HCT116 (cell line): Measurements from ENCODE around the gene VAV2. TPM values are rescaled to one million over a fixed set of nuclear protein-coding genes. Genes with fewer than 3 reads are reported as not detected.

ENCODE experiments used
- ATAC-seq: fragments of 200-7000 bp; cut with Tn5 transposase; 2 replicates; pipeline ENCODE4 v1.9.1; 2020; ENCODE audit warnings: mild to moderate bottlenecking, moderate library complexity
- BruUV-seq: library from RNA; stranded (reverse); fragments of 400-500 nt; replicated peaks from 2 replicates; lab custom pipeline; 2021; lab: Mats Ljungman, UMichigan
- CTCF ChIA-PET: fragments of 300-600 bp; sonication (Branson Sonifier 250); formaldehyde crosslinking; loops from one replicate; lab custom pipeline; 2021; ENCODE audit warnings: antibody characterized with exemption; lab: Charles Lee
- POLR2A ChIA-PET: fragments of 300-600, 350-600 bp; sonication (Branson Sonifier 250); formaldehyde crosslinking; loops from one replicate; lab custom pipeline; 2021; ENCODE audit warnings: antibody characterized with exemption; lab: Charles Lee
- RAD21 ChIA-PET, 2 experiments: fragments of 300-600 bp; sonication (Branson Sonifier 250); formaldehyde crosslinking; loops; one replicate each; lab custom pipeline; 2023; ENCODE audit warnings: low total read pairs in 2 of 2; ENCODE audit not compliant: uncharacterized antibody in 2 of 2, unreplicated experiment in 2 of 2, low non-redundant PET in 1 of 2; lab: Charles Lee
- DNase-seq: peaks from one replicate; pipeline ENCODE4 v3.0.0-alpha.2; 2010; ENCODE audit warnings: low read depth, low spot score
- H2AFZ ChIP-seq: fragments of 200-600 bp; shearing (Covaris generic), sonication (generic); 2 replicates; pipeline ENCODE4 v1.6.1; 2017; ENCODE audit warnings: low read depth, mixed run types, mixed read lengths, antibody characterized with exemption, low read length; ENCODE audit not compliant: poor library complexity, severe bottlenecking
- H3K27ac ChIP-seq: 2 replicates; pipeline ENCODE4 v1.5.1; 2012; ENCODE audit warnings: low read depth, low read length
- H3K27me3 ChIP-seq: fragments of 200-600 bp; sonication (generic); 2 replicates; pipeline ENCODE4 v1.6.1; 2016; ENCODE audit warnings: mixed run types, low read length, mixed read lengths; ENCODE audit not compliant: insufficient read depth
- H3K36me3 ChIP-seq, 2 experiments: fragments of 200-500 bp in 1 of 2; fragments of 200-600 bp in 1 of 2; sonication (Bioruptor generic) in 1 of 2; sonication (generic) in 1 of 2; 2 replicates each; pipeline versions ENCODE4 v1.5.1 to v1.6.1; 2014 to 2016; ENCODE audit warnings: low read length in 2 of 2, inconsistent platforms in 1 of 2, mixed read lengths in 1 of 2, mixed run types in 1 of 2; ENCODE audit not compliant: insufficient read depth in 2 of 2, control insufficient read depth in 1 of 2
- H3K4me1 ChIP-seq, 2 experiments: fragments of 200-600 bp in 1 of 2; sonication (generic) in 1 of 2; 2 replicates each; pipeline versions ENCODE4 v1.5.1 to v1.6.1; 2012 to 2017; ENCODE audit warnings: low read length in 2 of 2, inconsistent platforms in 1 of 2, mild to moderate bottlenecking in 1 of 2, mixed read lengths in 1 of 2, mixed run types in 1 of 2, moderate library complexity in 1 of 2; ENCODE audit not compliant: insufficient read depth in 2 of 2, control insufficient read depth in 1 of 2
- H3K4me2 ChIP-seq: fragments of 200-600 bp; sonication (generic); 2 replicates; pipeline ENCODE4 v1.6.1; 2017; ENCODE audit warnings: mixed run types, low read length, mixed read lengths
- H3K4me3 ChIP-seq, 2 experiments: fragments of 200-600 bp in 1 of 2; sonication (generic) in 1 of 2; replicated peaks in 1 of 2; 2 replicates each; pipeline ENCODE4 v1.5.1; 2011 to 2016; ENCODE audit warnings: low read length in 2 of 2, control low read depth in 1 of 2, low read depth in 1 of 2, mild to moderate bottlenecking in 1 of 2, mixed read lengths in 1 of 2, mixed run types in 1 of 2
- H3K79me2 ChIP-seq: fragments of 200-600 bp; sonication (generic); 2 replicates; pipeline ENCODE4 v1.6.1; 2017; ENCODE audit warnings: mild to moderate bottlenecking, mixed run types, low read length, moderate library complexity, mixed read lengths; ENCODE audit not compliant: insufficient read depth
- H3K9ac ChIP-seq: fragments of 200-600 bp; sonication (generic); 2 replicates; pipeline ENCODE4 v1.6.1; 2016; ENCODE audit warnings: low read length, mixed read lengths
- H3K9me2 ChIP-seq: fragments of 200-600 bp; sonication (generic), shearing (Covaris generic); 2 replicates; pipeline ENCODE4 v1.6.1; 2017; ENCODE audit warnings: mixed run types, mild to moderate bottlenecking, moderate library complexity; ENCODE audit not compliant: insufficient read depth
- H3K9me3 ChIP-seq, 2 experiments: fragments of 200-500 bp in 1 of 2; fragments of 200-600 bp in 1 of 2; sonication (Bioruptor generic) in 1 of 2; sonication (generic) in 1 of 2; 2 replicates each; pipeline ENCODE4 v1.6.1; 2014 to 2017; ENCODE audit warnings: low read length in 2 of 2, mixed read lengths in 2 of 2, inconsistent platforms in 1 of 2, low read depth in 1 of 2, mild to moderate bottlenecking in 1 of 2, mixed run types in 1 of 2, moderate library complexity in 1 of 2; ENCODE audit not compliant: control insufficient read depth in 1 of 2, insufficient read depth in 1 of 2
- H4K20me1 ChIP-seq: fragments of 200-600 bp; sonication (generic), shearing (Covaris generic); 2 replicates; pipeline ENCODE4 v1.6.1; 2017; ENCODE audit warnings: mixed run types, mild to moderate bottlenecking, moderate library complexity; ENCODE audit not compliant: insufficient read depth
- CBX3 ChIP-seq: IDR thresholded peaks from 2 replicates; pipeline ENCODE4 v1.6.1; 2012; ENCODE audit warnings: low read depth
- CEBPB ChIP-seq: IDR thresholded peaks from 2 replicates; pipeline ENCODE4 v1.6.1; 2012; ENCODE audit warnings: low read depth
- EGR1 ChIP-seq: IDR thresholded peaks from 2 replicates; pipeline ENCODE4 v1.6.1; 2012; ENCODE audit warnings: low read depth
- ELF1 ChIP-seq: IDR thresholded peaks from 2 replicates; pipeline ENCODE4 v1.6.1; 2012; ENCODE audit warnings: low read depth, borderline replicate concordance
- EZH2 ChIP-seq: fragments of 200-600 bp; sonication (generic); IDR thresholded peaks from 2 replicates; pipeline ENCODE4 v1.6.1; 2017; ENCODE audit warnings: antibody characterized with exemption, mixed run types
- EZH2phosphoT487 ChIP-seq: fragments of 200-600 bp; IDR thresholded peaks from 2 replicates; pipeline ENCODE4 v1.6.1; 2018; ENCODE audit warnings: antibody characterized with exemption, borderline replicate concordance
- JUND ChIP-seq: IDR thresholded peaks from 2 replicates; pipeline ENCODE4 v1.6.1; 2012
- POLR2A ChIP-seq: IDR thresholded peaks from 2 replicates; pipeline ENCODE4 v1.7.0; 2011; ENCODE audit warnings: borderline replicate concordance; ENCODE audit not compliant: insufficient read depth, insufficient read length; ENCODE audit errors: extremely low read depth
- POLR2AphosphoS5 ChIP-seq: IDR thresholded peaks from 2 replicates; pipeline ENCODE4 v1.6.1; 2011; ENCODE audit warnings: mild to moderate bottlenecking, low read depth, low read length, moderate library complexity
- REST ChIP-seq: IDR thresholded peaks from 2 replicates; pipeline ENCODE4 v1.6.1; 2012; ENCODE audit warnings: low read depth
- SP1 ChIP-seq: IDR thresholded peaks from 2 replicates; pipeline ENCODE4 v1.6.1; 2012; ENCODE audit warnings: low read depth
- SRF ChIP-seq: IDR thresholded peaks from 2 replicates; pipeline ENCODE4 v1.6.1; 2012; ENCODE audit warnings: low read depth
- TCF7L2 ChIP-seq: IDR thresholded peaks from 2 replicates; pipeline ENCODE4 v1.7.0; 2011; ENCODE audit warnings: borderline replicate concordance, inconsistent platforms; ENCODE audit not compliant: insufficient read depth, insufficient read length; ENCODE audit errors: extremely low read depth
- YY1 ChIP-seq: IDR thresholded peaks from 2 replicates; pipeline ENCODE4 v1.6.1; 2011; ENCODE audit warnings: low read length, low read depth, moderate library complexity, mild to moderate bottlenecking; ENCODE audit not compliant: insufficient replicate concordance; ENCODE audit errors: extremely low read depth
- ZFX ChIP-seq: fragments of 450-650 bp; IDR thresholded peaks from 2 replicates; pipeline ENCODE4 v1.6.1; 2017
- ZNF274 ChIP-seq: fragments of 200-500 bp; sonication (Bioruptor generic); IDR thresholded peaks from 2 replicates; pipeline ENCODE4 v1.6.1; 2014; ENCODE audit warnings: mild to moderate bottlenecking, low read depth, low read length, inconsistent platforms
- intact Hi-C: fragments of 100-400 bp; cut with micrococcal nuclease; formaldehyde crosslinking; loops from 2 replicates; pipeline ENCODE4 v1.10.0; 2022
- total RNA-seq: library from RNA; stranded (reverse); gene quantifications from one replicate; pipeline ENCODE4 v1.2.1, GENCODE V29; 2021; ENCODE audit not compliant: unreplicated experiment

VAV2 gene
- total RNA-seq, 1 experiment from 2014 or later, result 33.2 TPM

GRCh38 chr9:133830711-133831110 is 161.4 kb downstream of the VAV2 start:
- ChIA-PET POLR2A (no interaction called here), CTCF (no interaction called here), RAD21 (no interaction called here)
- no peak overlapping the region for H3K4me3 ChIP-seq
- no peaks in the 10 kb centered on the region for H3K9me2 ChIP-seq
- no peak overlapping the region for H3K4me2 ChIP-seq
- no peak for TF ChIP-seq ELF1
- no peak for TF ChIP-seq SRF
- TF ChIP-seq JUND, result no peak
- no peak for TF ChIP-seq POLR2A
- TF ChIP-seq YY1, result no peak
- no peak for TF ChIP-seq ZFX
- TF ChIP-seq TCF7L2, result no peak
- no peak for TF ChIP-seq POLR2AphosphoS5
- no peak for TF ChIP-seq EGR1
- no peak for TF ChIP-seq EZH2
- TF ChIP-seq CBX3, result no peak
- no peaks in the 10 kb centered on the region for H3K79me2 ChIP-seq
- intact Hi-C loops, result no loop called here
- no peak overlapping the region for H3K9ac ChIP-seq
- no peak overlapping the region for H3K27ac ChIP-seq
- H3K9me3 ChIP-seq, result no peaks in the 10 kb centered on the region
- H3K4me1 ChIP-seq, result no peaks in the 10 kb centered on the region
- H2AFZ ChIP-seq, result no peak overlapping the region
- no peaks in the 10 kb centered on the region for H3K27me3 ChIP-seq
- ATAC-seq (no peak), DNase-seq (no peak)
- H4K20me1 ChIP-seq, result no peaks in the 10 kb centered on the region
- no TSS peak for BruUV-seq
- no peaks in the 10 kb centered on the region for H3K36me3 ChIP-seq

DNA sequence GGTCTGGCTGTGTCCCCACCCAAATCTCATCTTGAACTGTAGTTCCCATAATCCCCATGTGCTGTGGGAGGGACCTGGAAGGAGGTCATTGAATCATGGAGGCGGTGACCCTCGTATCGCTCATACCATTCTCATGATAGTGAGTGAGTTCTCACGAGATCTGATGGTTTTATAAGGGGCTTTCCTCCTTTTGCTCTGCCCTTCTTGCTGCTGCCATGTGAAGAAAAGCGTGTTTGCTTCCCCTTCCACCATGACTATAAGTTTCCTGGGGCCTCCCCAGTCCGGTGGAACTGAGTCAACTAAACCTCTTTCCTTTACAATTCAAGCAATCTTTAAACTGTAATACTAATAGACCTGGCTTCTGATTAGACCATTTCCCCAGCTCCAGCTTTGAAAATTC is 161.8 kb downstream of the VAV2 start:
- Histone ChIP-seq H3K79me2 (no peaks in the 10 kb centered on the region), H4K20me1 (no peaks in the 10 kb centered on the region), H3K36me3 (no peaks in the 10 kb centered on the region), H3K4me3 (no peak overlapping the region), H2AFZ (no peak overlapping the region), H3K27ac (no peak overlapping the region), H3K9ac (no peak overlapping the region)
- intact Hi-C loops, result no loop called here
- ChIA-PET CTCF (no interaction called here), POLR2A (no interaction called here)
- ATAC-seq, result no peak
- TF ChIP-seq SP1 (no peak), SRF (no peak), ZNF274 (no peak), EZH2phosphoT487 (no peak), CEBPB (no peak), CBX3 (no peak), JUND (no peak), ZFX (no peak), REST (no peak), TCF7L2 (no peak), EGR1 (no peak), ELF1 (no peak)
- TF ChIP-seq, all 23 proteins: peak for 0
- H3K4me2 ChIP-seq, result no peak overlapping the region
- no peaks in the 10 kb centered on the region for H3K27me3 ChIP-seq
- H3K9me3 ChIP-seq, result no peaks in the 10 kb centered on the region
- no TSS peak for BruUV-seq
- H3K4me1 ChIP-seq, result no peaks in the 10 kb centered on the region
- RAD21 ChIA-PET, result no interaction called here
- DNase-seq, result no peak
- H3K9me2 ChIP-seq, result no peaks in the 10 kb centered on the region
